ENCODE results near the gene ZNF469.
"Not testable (repeated sequence)": the region's sequence is repeated elsewhere in the genome, so short reads cannot be mapped to it uniquely, and the experiment has no call there.

The ZNF469 gene

GRCh38 chr16:88355389-88356123, 27.2 kb upstream of the ZNF469 start:
- Histone ChIP-seq H3K4me3 (ENCODE audit: low read depth, low read length) (no peak overlapping the region), H3K27me3 (ENCODE audit: insufficient read depth, low read length) (no peaks in the 10 kb centered on the region)

GRCh38 chr16:88356124-88356726, 26.5 kb upstream of the ZNF469 start:
- no peaks in the 10 kb centered on the region for H3K36me3 ChIP-seq (ENCODE audit: insufficient read depth, low read length)
- no peak overlapping the region for H3K27ac ChIP-seq (ENCODE audit: low read depth, low read length)
- no peaks in the 10 kb centered on the region for H3K79me2 ChIP-seq (ENCODE audit: control insufficient read depth, insufficient read depth, low read length, unreplicated experiment)
- no peak overlapping the region for H3K4me3 ChIP-seq (ENCODE audit: low read depth, low read length)
- peaks cover under 1% of the 10 kb centered on the region; the same call in 1 of the 2 replicates for H3K27me3 ChIP-seq (ENCODE audit: insufficient read depth, low read length)
- no peak overlapping the region for H2AFZ ChIP-seq (ENCODE audit: low read length, unreplicated experiment)
- no peaks in the 10 kb centered on the region for H3K4me1 ChIP-seq (ENCODE audit: control insufficient read depth, insufficient read depth, low read length, unreplicated experiment)

More at GRCh38 chr16:88355389-88356123, 27.2 kb upstream of the ZNF469 start:
- no peak overlapping the region for H3K27ac ChIP-seq (ENCODE audit: low read depth, low read length)
- no peaks in the 10 kb centered on the region for H3K36me3 ChIP-seq (ENCODE audit: insufficient read depth, low read length)
- H3K4me1 ChIP-seq (ENCODE audit: control insufficient read depth, insufficient read depth, low read length, unreplicated experiment) = no peaks in the 10 kb centered on the region
- H2AFZ ChIP-seq (ENCODE audit: low read length, unreplicated experiment) = no peak overlapping the region
- H3K79me2 ChIP-seq (ENCODE audit: control insufficient read depth, insufficient read depth, low read length, unreplicated experiment) = no peaks in the 10 kb centered on the region

- Histone ChIP-seq H3K27ac (ENCODE audit: low read depth, low read length) (no peak overlapping the region), H3K79me2 (ENCODE audit: control insufficient read depth, insufficient read depth, low read length, unreplicated experiment) (no peaks in the 10 kb centered on the region), H3K4me1 (ENCODE audit: control insufficient read depth, insufficient read depth, low read length, unreplicated experiment) (no peaks in the 10 kb centered on the region), H3K4me3 (ENCODE audit: low read depth, low read length) (no peak overlapping the region), H3K36me3 (ENCODE audit: insufficient read depth, low read length) (no peaks in the 10 kb centered on the region), H3K27me3 (ENCODE audit: insufficient read depth, low read length) (peaks cover 6% of the 10 kb centered on the region), H2AFZ (ENCODE audit: low read length, unreplicated experiment) (no peak overlapping the region)
Measured at GRCh38 chr16:88356727-88357199, 26.0 kb upstream of the ZNF469 start.

GRCh38 chr16:88357317-88358022, 25.3 kb upstream of the ZNF469 start:
- Histone ChIP-seq H3K4me3 (ENCODE audit: low read depth, low read length) (no peak overlapping the region), H3K27ac (ENCODE audit: low read depth, low read length) (no peak overlapping the region), H2AFZ (ENCODE audit: low read length, unreplicated experiment) (no peak overlapping the region), H3K79me2 (ENCODE audit: control insufficient read depth, insufficient read depth, low read length, unreplicated experiment) (no peaks in the 10 kb centered on the region), H3K27me3 (ENCODE audit: insufficient read depth, low read length) (peaks cover 13% of the 10 kb centered on the region), H3K36me3 (ENCODE audit: insufficient read depth, low read length) (no peaks in the 10 kb centered on the region), H3K4me1 (ENCODE audit: control insufficient read depth, insufficient read depth, low read length, unreplicated experiment) (no peaks in the 10 kb centered on the region)

- peaks cover 19% of the 10 kb centered on the region for H3K27me3 ChIP-seq (ENCODE audit: insufficient read depth, low read length)
- H2AFZ ChIP-seq (ENCODE audit: low read length, unreplicated experiment) = no peak overlapping the region
- H3K27ac ChIP-seq (ENCODE audit: low read depth, low read length) = no peak overlapping the region
Measured at GRCh38 chr16:88358023-88358420, 24.7 kb upstream of the ZNF469 start.

GRCh38 chr16:88359008-88359407, 23.8 kb upstream of the ZNF469 start:
- Histone ChIP-seq H3K4me1 (ENCODE audit: control insufficient read depth, insufficient read depth, low read length, unreplicated experiment) (no peaks in the 10 kb centered on the region), H3K27ac (ENCODE audit: low read depth, low read length) (no peak overlapping the region), H3K27me3 (ENCODE audit: insufficient read depth, low read length) (peaks cover 23% of the 10 kb centered on the region), H3K79me2 (ENCODE audit: control insufficient read depth, insufficient read depth, low read length, unreplicated experiment) (no peaks in the 10 kb centered on the region), H2AFZ (ENCODE audit: low read length, unreplicated experiment) (no peak overlapping the region), H3K4me3 (ENCODE audit: low read depth, low read length) (no peak overlapping the region), H3K36me3 (ENCODE audit: insufficient read depth, low read length) (no peaks in the 10 kb centered on the region)

More at GRCh38 chr16:88358023-88358420, 24.7 kb upstream of the ZNF469 start:
- Histone ChIP-seq H3K79me2 (ENCODE audit: control insufficient read depth, insufficient read depth, low read length, unreplicated experiment) (no peaks in the 10 kb centered on the region), H3K4me1 (ENCODE audit: control insufficient read depth, insufficient read depth, low read length, unreplicated experiment) (no peaks in the 10 kb centered on the region), H3K36me3 (ENCODE audit: insufficient read depth, low read length) (no peaks in the 10 kb centered on the region), H3K4me3 (ENCODE audit: low read depth, low read length) (no peak overlapping the region)

- H3K27ac ChIP-seq (ENCODE audit: low read depth, low read length); H3K79me2 ChIP-seq (ENCODE audit: control insufficient read depth, insufficient read depth, low read length, unreplicated experiment); H3K36me3 ChIP-seq (ENCODE audit: insufficient read depth, low read length); H2AFZ ChIP-seq (ENCODE audit: low read length, unreplicated experiment); H3K4me1 ChIP-seq (ENCODE audit: control insufficient read depth, insufficient read depth, low read length, unreplicated experiment); H3K4me3 ChIP-seq (ENCODE audit: low read depth, low read length): not testable (repeated sequence)
- peaks cover 24% of the 10 kb centered on the region for H3K27me3 ChIP-seq (ENCODE audit: insufficient read depth, low read length)
Measured at GRCh38 chr16:88360401-88360800, 22.4 kb upstream of the ZNF469 start.

- Histone ChIP-seq H3K27ac (ENCODE audit: low read depth, low read length) (no peak overlapping the region), H3K36me3 (ENCODE audit: insufficient read depth, low read length) (no peaks in the 10 kb centered on the region), H3K4me1 (ENCODE audit: control insufficient read depth, insufficient read depth, low read length, unreplicated experiment) (no peaks in the 10 kb centered on the region), H3K4me3 (ENCODE audit: low read depth, low read length) (no peak overlapping the region), H3K79me2 (ENCODE audit: control insufficient read depth, insufficient read depth, low read length, unreplicated experiment) (no peaks in the 10 kb centered on the region), H2AFZ (ENCODE audit: low read length, unreplicated experiment) (no peak overlapping the region), H3K27me3 (ENCODE audit: insufficient read depth, low read length) (peaks cover 24% of the 10 kb centered on the region)
Measured at GRCh38 chr16:88360999-88361398, 21.8 kb upstream of the ZNF469 start.

- Histone ChIP-seq H3K4me1 (ENCODE audit: control insufficient read depth, insufficient read depth, low read length, unreplicated experiment) (no peaks in the 10 kb centered on the region), H3K36me3 (ENCODE audit: insufficient read depth, low read length) (no peaks in the 10 kb centered on the region), H3K27ac (ENCODE audit: low read depth, low read length) (no peak overlapping the region), H3K4me3 (ENCODE audit: low read depth, low read length) (no peak overlapping the region), H3K27me3 (ENCODE audit: insufficient read depth, low read length) (peaks cover 24% of the 10 kb centered on the region), H2AFZ (ENCODE audit: low read length, unreplicated experiment) (no peak overlapping the region), H3K79me2 (ENCODE audit: control insufficient read depth, insufficient read depth, low read length, unreplicated experiment) (no peaks in the 10 kb centered on the region)
Measured at GRCh38 chr16:88361775-88362174, 21.0 kb upstream of the ZNF469 start.

- no peak overlapping the region for H3K4me3 ChIP-seq (ENCODE audit: low read depth, low read length)
- no peaks in the 10 kb centered on the region for H3K36me3 ChIP-seq (ENCODE audit: insufficient read depth, low read length)
- H3K27me3 ChIP-seq (ENCODE audit: insufficient read depth, low read length) = peaks cover 24% of the 10 kb centered on the region
- H3K79me2 ChIP-seq (ENCODE audit: control insufficient read depth, insufficient read depth, low read length, unreplicated experiment) = no peaks in the 10 kb centered on the region
- no peak overlapping the region for H2AFZ ChIP-seq (ENCODE audit: low read length, unreplicated experiment)
- no peak overlapping the region for H3K27ac ChIP-seq (ENCODE audit: low read depth, low read length)
- H3K4me1 ChIP-seq (ENCODE audit: control insufficient read depth, insufficient read depth, low read length, unreplicated experiment) = no peaks in the 10 kb centered on the region
Measured at GRCh38 chr16:88363239-88363891, 19.4 kb upstream of the ZNF469 start.
